AG09319 (cell line): Measurements from ENCODE around the gene MBNL2.

Experiments
- DNase-seq: peaks from one replicate; pipeline ENCODE4 v3.0.0-alpha.2; 2010; ENCODE audit warnings: low read depth; ENCODE audit errors: extremely low read depth
- CTCF ChIP-seq: IDR thresholded peaks from 2 replicates; pipeline ENCODE4 v1.5.1; 2011; ENCODE audit warnings: low read depth, mild to moderate bottlenecking, inconsistent platforms, low read length, moderate library complexity

Gene MBNL2

DNA sequence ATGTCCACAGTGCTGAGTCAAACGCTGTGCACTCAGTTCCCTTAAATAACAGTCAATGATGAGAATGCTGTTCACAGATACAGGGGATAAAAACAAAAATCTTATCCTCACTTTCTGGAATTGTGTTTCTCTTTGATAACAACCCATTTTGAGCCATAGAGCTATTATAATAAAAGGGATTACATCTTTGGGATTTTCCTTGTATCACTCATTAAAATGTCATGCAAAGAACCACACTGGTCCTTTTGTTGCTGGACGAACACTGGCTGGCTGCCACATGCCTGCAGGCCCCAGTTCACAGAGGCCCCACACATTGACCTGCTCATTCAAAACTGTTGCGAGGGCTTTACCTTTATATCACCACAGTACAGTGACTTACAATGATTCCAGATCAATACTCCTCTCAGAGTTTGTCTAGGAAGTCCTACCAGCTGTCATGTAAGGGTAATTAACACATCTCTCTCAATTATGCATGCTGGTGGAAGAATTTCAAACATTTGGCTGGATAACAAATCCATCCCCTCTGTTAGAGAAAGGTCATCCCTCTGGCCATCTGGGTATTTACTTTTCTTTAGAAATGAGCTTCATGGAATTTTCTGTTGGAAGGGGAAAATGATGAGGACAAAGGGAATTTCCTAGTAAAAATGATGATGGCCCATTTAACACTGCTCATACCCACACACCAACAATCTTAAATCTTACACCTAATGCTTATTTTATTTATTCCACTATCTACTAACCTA lies 85.9 kb downstream of the MBNL2 start:
- no peak for DNase-seq
- no peak for TF ChIP-seq CTCF

GRCh38 chr13:97308735-97309429 lies 86.7 kb downstream of the MBNL2 start:
- no peak for TF ChIP-seq CTCF
- no peak for DNase-seq

- DNase-seq: no peak
- no peak for TF ChIP-seq CTCF
Measured at GRCh38 chr13:97310809-97311436, 88.8 kb downstream of the MBNL2 start.

- no peak for DNase-seq
- TF ChIP-seq CTCF: no peak
Measured at GRCh38 chr13:97311956-97312355, 89.8 kb downstream of the MBNL2 start.

- TF ChIP-seq CTCF: no peak
- no peak for DNase-seq
Measured at GRCh38 chr13:97313551-97314260, 91.6 kb downstream of the MBNL2 start.

DNA sequence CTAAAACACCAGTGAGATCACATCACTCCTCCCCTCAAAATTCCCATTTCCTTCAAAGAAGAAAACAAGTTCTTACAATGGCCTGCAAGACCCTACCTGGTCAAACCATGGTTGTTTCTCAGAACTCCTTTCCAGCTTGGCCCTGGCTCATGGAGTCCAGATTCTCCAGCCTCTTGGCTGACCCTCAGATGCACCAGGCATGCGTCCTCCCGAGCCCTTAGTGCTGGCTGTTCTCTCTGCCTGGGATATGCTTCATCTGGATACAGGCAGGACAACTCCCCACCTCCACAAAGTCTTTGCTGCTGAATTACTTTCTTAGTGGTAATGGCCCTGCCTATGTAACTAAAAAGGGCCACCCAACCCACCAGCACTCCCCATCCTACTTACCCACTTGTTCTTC lies 94.3 kb downstream of the MBNL2 start:
- no peak for TF ChIP-seq CTCF
- DNase-seq: no peak

DNA sequence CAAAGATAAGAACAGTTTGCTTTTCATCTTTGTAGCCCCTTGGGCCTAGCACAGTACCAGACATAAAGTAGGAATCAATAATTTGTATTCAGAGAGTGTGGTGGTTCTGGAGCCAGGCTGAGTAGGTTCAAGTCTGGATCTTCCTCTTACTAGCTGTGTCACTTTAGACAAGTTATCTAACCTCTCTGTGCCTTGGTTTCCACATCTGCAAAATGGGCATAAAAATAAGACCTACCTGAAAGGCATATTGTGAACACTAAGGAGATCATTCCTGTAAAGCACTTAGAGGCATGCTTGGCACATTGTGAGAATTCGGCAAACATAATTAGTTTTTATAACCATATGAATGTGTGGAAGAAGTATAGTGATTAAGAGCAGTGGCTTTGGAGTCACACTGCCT lies 95.8 kb downstream of the MBNL2 start:
- TF ChIP-seq CTCF: no peak
- no peak for DNase-seq
